GM12801 (cell line): ENCODE measurements around the gene TOMM22.

Experiments used
- TF ChIP-seq, protein P1 (sequence below): IDR thresholded peaks from one replicate; pipeline ENCODE4 v1.5.1; 2011; ENCODE audit warnings: control low read depth; ENCODE audit not compliant: insufficient read length; ENCODE audit errors: extremely low read depth

TOMM22 gene

DNA sequence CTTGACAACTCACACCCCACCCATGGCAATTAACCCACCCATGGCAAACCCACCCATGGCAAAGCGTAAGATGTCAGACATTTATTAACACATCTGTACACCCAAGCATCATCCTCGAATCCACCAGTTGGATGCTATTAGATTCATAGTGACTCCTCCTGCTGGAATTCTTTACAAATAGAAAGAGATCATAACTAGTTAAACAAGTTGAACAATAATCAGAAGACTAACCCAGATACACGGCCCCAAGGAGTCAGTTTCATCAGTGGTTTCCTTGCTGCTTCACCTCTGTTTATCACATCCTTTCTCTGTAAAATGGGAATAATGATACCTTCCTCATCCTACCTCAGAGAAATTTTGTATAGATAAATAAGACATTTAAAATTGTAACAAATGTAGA, 29.1 kb downstream of the TOMM22 start:
- TF ChIP-seq, protein P1, sequence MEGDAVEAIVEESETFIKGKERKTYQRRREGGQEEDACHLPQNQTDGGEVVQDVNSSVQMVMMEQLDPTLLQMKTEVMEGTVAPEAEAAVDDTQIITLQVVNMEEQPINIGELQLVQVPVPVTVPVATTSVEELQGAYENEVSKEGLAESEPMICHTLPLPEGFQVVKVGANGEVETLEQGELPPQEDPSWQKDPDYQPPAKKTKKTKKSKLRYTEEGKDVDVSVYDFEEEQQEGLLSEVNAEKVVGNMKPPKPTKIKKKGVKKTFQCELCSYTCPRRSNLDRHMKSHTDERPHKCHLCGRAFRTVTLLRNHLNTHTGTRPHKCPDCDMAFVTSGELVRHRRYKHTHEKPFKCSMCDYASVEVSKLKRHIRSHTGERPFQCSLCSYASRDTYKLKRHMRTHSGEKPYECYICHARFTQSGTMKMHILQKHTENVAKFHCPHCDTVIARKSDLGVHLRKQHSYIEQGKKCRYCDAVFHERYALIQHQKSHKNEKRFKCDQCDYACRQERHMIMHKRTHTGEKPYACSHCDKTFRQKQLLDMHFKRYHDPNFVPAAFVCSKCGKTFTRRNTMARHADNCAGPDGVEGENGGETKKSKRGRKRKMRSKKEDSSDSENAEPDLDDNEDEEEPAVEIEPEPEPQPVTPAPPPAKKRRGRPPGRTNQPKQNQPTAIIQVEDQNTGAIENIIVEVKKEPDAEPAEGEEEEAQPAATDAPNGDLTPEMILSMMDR = no peak

DNA sequence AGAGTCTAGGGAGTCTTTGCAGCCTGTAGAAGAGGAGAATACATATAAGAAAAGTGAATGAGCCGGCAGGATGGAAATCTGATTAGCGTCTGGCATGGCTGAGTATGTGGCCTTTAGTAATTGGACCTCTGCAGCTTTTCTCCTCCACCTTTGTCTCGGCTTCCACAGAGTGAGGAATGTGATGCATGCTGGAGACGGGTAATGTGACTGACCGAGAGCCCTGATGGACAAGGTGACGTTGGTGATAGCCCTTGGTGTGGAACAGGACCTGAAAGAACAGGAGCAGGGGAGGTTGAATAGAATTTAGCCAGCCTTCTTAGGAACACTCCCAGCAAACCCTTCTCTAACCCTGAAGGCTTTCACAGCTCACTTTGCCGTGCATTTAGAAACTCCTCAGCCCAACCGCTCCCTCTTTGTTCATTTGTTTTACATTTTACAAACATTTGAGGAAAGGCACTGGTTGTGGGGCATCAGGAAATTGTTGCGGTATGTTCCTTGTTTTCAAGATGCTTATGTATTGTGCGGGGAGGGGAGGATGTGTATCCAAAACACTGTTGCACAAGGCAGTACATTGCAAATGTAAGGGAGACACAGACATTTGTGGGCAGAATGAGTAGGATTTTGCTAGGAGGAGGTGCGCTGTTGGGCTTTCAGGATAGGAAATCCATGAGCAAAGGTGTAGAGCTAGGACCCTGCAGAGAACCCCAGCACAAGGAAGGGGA, 30.9 kb downstream of the TOMM22 start:
- TF ChIP-seq, protein P1 = no peak

DNA sequence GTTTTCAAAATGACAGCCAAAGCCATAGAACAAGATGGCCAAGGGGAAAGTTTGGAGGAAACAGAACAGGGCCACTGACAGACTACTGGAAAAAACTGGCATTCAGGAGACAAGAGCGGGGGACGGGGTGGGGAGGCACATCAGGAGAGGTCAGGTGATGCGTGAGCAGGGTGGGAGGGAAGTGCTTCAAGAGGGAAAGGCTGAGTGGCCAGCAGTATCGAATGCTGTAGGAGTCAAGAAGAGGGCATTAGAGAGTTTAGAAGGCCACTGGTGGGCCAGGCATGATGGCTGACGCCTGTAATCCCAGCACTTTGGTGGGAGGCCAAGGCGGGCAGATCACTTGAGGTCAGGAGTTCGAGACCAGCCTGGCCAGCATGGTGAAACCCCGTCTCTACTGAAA, 32.2 kb downstream of the TOMM22 start:
- TF ChIP-seq, protein P1 = no peak

DNA sequence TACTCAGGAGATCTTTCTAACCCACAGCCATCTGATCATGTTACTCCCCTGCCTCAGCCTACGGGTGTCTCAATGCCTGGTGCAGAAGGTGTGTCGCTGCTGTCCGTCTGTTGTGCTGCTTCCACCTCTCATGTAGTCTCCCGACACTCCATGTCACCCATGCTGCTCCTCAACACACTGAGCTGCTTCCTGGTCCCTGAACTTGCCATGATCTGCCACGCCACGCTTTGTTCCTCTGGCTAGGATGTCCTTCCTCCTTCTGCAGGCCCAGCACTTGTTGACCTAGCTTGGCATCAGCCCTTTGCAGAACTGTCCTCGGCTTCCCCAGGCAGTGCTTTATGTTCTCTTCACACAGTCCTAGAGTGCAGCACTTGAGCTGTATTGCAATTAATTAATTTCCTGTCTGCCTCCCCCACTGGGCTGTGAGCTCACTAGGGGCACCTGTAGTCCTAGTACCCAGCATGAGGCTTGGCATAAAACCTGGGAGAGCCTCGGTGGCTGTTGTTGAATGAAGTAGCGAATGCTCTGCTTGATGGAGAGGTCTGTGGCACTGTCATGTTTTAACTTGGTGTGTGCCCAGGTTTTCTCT, 33.5 kb downstream of the TOMM22 start:
- TF ChIP-seq, protein P1 = no peak

DNA sequence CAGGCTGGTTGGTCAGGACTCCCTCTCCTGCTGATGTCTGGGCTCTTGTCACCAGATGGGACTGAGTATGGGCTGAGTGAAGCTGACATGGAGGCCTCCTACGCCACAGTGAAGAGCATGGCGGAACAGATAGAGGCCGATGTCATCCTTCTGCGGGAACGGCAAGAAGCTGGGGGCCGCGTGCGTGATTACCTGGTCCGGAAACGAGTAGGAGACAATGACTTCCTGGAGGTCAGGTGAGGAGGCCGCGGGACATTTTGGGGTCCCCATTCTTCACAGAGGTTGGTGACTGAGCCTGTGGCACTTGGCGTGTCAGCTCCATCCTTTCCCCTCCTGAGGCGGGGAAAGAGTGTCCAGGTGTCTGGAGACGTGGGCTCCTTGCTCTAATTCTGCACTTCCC, 34.1 kb downstream of the TOMM22 start:
- TF ChIP-seq, protein P1 = no peak

DNA sequence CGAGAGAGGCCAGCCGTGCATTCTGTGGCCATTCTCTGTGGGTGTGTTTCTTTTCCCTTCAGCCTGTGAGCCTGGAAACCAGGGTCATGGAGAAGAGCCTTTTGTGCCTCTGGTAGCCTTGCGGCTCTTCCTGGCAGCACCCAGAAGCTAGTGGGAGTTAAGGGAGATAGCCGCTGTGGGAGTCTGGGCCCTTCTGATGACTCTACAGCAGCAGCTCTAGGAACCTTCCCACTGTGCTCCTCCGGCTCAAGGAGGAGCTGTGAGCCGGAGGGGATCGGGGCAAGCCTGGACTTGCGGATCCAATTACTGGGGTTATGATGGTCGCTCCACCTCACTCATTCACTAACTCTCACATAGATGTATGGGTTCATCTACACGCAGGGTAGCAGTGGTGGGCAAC, 34.5 kb downstream of the TOMM22 start:
- TF ChIP-seq, protein P1 = no peak

DNA sequence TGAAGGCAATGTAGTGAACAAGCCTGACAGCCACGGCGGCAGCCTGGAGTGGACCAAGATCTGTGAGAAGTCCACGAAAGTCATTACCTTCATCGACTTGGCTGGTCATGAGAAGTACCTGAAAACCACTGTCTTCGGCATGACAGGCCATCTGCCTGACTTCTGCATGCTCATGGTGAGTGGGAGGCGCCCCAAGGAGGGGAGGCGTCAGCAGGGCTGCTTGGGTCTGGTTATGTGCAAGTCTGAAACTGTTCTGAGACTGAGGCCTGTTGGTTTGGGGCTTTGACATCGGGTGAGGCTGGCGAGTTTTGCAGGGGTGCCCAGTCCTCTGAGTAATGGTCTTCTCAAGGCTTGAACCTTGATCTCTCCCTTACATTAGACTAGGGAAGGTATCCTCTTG, 35.1 kb downstream of the TOMM22 start:
- TF ChIP-seq, protein P1 = no peak
